GDM1 (cell line): ENCODE results near the gene FARS2.

ENCODE experiments used
- DNase-seq: peaks from one replicate; lab custom pipeline; 2025; lab: John Stamatoyannopoulos, UW

FARS2 gene

DNA sequence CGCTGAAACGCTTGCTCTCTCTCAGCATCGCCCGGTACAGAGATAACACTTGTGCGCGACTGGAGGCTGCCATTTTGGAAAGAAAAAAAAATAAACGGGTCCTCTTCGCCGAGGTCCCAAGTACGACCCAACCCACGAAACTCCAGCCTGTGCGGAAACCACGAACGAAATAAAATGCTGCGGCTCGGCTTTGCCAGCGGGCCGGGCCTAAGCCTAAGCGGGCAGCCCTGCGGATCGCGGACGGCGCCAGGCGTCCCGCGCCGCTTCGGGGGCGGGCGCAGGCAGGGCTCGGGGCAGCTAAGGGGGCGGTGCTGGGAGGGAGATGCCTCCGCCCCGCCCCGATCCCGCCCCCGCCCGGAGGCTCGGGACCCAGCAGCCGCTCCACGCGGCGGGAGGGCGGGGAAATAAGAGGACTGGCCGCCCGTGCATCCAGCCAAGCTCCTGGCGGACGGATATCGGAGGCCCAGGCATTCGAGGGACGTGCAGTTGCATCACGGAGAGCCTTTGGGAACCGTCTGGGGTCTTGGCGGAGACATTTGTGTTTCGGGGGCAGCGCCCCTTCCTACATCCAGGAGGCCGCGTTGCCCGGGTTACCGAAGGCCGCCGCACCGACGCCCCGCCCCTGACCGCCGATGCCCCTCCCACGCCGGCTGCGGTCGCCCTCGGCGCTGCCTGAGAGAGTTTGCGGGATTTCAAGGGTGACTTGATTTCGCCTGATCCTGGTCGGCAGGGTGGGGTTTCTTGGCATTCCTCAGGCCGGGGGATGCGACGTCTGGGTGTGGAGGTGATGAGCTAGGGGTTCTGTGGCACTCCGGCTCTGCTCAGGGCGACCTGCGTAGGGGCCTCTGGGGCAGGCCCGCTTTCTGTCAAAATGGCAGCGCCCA is at the start of gene FARS2, which contains the start of gene LYRM4:
TSS of gene FARS2 (plus strand) at position 853 of the 884 bp plus-strand sequence.
TSS of gene LYRM4 (minus strand) at position 290 of the 884 bp plus-strand sequence. CDS start at position 73, 217 bp downstream.
- DNase-seq: peak; percentile 87

DNA sequence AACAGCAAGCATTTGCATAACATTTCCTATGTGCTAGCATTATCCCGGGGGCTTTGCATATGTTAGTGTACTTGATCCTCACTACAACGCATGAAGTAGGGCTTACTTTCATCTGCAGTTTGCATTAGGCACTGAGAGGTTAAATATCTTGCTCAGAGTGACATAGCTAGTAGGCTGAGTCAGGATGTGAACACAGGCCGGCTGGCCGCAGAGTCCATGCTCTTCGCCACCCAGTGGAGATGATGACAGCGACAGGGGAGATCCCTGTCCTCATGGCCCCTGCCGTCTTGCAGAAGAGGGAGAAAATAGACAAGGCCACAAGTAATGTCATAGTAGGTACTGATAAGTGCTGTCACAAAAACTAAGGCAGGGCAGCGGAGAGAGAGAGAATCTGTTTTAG is 47.5 kb upstream of the FARS2 start:
- DNase-seq: no peak

DNA sequence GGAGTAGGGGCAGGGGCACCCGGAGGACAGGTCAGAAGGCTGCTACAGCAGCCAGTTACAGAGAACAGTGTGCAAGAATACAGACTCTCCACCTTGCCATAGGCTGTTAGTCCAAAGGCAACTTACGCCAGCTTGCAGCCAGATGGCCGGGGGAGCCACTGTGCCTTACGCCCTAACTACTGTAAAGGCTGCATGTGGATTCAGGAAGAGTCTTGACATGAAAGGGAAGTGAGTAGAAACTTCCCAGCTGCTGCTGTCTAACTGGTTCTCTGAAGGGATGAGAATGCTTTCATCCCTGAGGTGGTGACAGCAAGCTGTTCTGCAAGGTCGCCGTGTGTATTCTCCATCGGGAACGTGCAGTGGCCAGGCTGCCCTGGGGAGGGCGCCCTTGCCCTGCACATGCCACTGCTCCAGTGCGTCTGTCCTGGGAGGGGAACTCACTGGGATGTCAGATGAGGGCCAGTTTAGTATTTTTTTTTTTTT is 46.7 kb upstream of the FARS2 start:
- DNase-seq: peak; percentile 39

DNA sequence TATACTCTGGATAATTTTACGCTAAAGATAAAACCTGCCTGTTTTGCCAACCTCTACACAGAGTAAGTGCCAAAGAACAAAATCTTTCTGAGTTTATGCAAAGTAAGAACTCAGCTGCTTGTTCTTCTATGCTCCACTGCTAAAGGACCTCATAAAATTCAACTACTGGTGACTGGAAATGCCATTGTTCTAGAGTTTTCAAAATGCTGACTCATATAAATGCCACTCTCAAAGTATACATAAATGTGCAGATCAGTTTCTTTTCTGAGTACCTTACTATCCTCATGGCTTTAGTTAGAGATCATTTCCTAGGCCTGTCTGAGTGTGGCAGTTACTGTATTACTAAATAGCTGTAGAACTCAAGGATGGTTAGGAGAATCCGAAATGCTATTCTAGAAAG is 46.2 kb upstream of the FARS2 start:
- DNase-seq: no peak

DNA sequence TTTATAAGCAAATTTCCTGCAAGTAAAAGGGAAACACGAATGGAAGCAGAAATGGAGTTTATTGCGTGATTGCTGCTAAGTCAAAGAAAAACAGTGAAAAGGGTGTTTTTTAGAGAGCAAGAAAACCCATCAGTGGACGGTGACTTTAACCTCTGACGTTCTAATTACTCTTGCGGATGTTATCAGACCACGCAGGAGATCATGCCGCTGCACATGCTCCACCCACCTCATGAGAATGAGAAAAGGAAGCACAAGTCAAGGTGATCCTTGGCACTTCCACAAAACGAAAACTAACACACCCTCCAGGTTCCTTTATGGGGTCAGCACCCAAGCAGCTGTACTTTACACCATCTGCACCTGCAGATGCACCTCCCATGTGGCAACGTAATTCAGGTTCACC is 45.5 kb upstream of the FARS2 start:
- DNase-seq: no peak

DNA sequence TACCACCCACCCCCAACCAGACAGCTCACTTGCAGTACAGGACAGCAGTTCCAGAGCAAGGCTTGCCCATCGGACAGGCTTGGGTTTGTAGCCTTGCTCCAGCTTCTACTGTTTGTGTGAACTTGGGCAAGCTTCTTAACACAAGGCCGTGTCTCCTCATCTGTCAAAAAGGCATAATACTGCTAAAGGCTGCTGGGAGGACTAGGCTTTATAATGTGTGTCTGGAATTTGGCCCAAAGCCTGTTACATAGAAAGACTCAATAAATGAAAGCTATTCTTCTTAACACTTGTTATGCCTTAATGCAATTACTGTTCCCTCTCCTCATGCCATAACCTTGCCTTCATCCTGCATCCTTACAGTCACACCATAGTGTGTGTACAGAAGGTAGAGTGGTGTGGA is 44.0 kb upstream of the FARS2 start:
- DNase-seq: no peak

DNA sequence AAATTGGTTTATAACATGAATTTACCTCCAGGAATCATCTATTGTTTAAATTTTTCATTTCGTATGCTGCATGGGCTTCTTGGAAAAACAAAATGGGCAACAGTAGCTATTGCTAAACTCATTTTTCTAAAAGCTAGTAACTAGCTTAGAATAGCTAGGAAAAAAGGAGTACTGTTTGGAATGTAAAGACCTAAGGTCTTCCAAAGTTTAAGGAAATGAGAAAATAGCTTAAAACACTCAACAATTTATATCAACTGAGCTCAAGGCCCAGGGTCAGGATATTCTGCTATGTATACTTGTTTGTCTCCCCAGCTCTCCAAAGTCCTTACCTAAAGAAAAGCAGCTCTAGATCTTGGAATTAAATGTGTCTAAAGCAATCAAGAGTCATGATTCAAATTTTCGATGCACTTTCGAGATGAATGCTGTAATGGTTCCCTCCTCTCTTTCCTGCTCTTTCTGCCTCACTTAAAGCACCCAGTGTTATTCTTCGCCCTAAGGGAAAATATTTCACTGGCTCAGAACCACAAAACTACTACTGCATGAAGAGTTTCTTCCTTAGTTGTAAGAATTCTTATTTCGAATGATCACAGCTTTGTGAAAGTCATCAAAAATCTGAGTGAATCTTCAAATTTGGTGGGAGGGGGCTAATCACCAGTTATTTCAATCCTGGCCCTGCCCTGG is 42.2 kb upstream of the FARS2 start:
- no peak for DNase-seq

DNA sequence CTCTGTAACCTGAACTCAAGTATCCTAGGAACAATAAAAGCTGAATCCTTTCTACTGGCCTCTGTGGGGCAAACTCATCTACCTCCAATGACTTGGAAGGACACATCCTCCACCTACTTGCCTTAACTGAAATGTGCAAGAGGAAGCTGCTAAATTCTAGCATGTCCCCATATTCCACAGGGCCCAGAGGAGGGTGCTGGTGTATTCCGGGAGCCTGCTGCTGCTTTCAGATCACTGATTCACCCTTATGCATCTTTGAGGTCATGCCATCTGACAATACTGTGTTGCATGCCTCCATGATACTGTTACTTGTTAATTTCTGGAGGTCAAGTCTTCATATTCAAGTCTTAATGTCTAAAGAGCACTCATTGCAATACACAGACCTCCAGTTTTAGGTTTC is 40.9 kb upstream of the FARS2 start:
- no peak for DNase-seq

DNA sequence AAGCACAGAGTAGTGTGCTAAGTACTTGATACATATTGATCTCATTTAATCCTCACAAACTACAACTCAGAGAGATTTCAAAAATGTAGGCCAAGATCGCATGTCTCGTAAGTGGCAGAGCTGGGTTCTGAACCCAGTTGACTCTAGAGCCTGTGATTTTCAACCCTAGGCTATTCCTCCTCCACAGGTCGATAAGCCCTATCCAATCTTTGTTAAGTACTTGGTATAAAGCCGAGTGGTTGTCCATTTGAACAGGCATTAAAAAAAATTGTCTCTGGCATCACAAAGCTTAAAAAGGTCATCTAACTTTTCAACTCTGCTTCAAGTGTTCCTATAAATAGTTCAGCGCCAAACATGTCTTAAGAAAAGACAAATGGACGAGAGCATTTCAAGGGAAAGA is 38.0 kb upstream of the FARS2 start:
- no peak for DNase-seq

DNA sequence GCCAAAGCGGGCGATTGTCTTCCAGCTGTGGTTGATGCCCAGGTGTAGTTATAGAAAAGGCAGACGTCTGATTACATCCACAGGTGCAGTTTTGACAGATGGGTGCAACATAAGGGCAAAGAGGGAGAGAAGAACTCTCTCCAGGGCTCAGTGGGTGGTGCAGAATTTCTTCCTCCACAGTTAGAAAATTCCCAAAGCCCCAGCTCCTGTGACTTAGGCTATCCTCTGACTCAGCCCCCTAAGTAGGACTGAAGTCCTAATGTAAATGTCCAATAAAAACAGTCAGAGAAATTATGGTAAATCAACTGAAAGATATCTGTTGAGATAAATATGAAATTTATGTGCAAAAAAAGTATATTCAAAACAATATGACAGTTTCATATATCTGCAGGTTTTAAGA is 32.0 kb upstream of the FARS2 start:
- no peak for DNase-seq

DNA sequence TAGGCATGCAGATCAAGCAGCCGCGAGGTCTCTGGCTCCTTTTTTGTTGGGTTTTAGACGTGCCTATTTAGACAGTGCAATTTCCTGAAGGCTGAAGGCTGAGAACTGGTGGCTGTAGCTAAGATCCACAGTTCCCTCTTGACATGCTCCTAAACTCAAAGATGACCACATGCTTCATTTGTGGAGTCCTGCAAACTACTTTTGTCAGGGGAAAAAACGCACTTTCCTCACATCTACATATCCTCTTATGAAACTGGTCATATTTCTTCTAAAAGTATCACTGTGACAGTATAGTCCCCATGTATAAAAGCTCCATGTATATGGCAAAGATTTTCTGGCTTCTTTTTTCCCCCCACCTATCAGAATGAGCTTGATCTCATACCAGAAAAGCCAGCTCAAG is 31.2 kb upstream of the FARS2 start:
- DNase-seq: no peak

DNA sequence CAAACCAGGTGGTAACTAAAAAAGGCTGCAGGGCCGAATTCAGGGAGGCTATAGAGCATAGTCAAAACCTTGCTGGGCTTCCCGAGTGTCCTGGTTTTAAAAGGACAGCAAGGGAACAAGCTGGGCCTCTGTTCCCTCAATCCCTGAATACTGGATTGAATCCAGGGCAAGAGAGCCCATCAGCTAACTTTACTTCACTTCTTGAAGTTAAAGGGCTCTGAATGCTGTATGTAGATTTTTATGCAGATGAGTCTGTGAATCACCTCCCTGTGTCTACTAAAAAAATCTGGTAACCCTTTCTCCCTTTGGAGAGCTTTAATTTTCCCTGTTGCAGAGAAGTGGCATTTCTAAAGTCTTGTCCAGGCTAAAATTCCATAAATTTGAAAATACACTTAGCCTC is 30.0 kb upstream of the FARS2 start:
- no peak for DNase-seq

DNA sequence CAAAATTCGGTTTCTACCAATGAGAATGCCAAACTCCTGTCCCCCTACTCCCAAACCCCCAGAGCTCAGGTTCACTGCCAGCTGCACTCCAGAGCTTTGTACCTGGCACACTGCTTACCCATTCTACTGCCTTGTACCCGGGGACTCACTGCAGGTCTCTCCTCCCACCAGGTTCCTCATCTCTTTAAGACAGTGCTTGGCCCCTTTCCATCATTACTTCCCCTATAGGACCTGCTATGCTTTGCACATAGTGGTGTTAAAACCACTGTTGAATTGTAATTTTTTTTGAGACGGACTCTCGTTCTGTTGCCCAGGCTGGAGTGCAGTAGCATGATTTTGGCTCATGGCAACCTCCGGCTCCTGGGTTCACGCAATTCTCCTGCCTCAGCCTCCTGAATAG is 26.4 kb upstream of the FARS2 start:
- DNase-seq: no peak

DNA sequence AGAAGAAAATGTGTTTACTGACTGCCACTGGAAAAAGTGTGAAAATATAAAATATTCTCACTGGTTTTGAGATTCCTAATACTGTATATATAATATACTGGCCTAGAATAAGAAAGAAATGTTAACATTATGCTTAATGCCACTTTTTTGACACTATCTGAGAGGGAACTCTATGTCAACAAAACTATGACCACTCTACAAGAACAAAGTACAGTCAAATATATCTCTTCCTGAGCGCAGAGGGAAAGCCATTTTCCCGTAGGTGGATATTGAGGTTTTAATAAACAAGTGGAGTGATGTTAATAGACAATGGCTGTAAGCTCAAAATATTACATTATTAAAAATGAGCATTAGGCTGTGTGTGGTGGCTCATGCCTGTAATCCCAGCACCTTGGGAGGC is 25.5 kb upstream of the FARS2 start:
- DNase-seq: no peak

DNA sequence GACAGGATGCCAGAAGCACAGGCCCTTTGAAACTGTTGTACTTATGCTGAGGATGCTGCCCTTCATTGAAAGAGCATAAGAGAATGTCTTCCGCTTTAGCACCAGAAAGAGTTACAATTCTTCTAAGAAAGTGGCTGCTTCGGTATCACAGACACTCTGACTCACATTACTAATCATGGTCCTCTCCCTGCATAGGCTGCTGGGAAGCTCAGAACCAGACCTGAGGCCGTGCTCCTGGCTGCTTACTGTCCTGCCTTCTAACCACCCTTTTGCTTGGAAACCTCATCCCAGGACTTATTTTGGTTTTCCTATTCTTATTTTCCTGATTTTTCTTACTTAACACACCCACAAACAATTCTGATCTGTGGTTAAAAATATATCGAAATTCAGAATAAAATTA is 23.5 kb upstream of the FARS2 start:
- no peak for DNase-seq

DNA sequence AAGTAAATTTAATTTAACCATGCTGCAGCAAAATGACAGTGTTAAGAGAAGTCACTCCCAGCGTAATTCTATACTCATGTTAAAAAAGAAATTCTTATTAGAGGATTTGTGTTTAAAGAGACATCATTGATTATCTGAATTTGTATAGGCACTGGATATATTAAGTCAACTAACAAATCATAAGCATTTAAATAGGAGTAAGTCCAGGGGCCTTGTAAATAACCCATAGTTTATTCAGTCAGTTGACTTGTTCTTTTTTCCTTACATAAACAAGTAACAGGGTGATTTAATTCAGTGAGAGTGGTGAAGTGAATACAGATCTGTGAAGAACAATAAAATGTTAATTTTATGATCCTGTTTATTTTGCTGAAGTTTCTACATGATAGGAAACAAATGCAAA is 23.0 kb upstream of the FARS2 start:
- no peak for DNase-seq

DNA sequence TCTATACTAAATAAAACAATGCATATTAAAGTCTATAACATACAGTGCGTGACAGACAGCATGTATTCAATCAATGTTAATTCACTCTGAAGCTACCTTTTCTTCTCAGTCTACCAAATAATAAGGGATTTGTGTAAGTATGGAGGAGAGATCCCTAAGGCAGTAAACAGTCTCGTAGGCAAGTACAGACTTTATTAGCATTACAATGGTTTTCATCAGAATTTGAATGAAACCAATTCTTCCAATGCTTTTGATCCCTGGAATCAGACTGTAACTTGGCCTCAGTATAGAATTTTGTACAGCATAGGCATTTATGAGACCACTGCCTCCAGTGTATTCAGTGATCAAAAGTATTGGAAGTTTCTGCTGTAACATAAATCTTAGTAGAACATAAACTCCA is 20.1 kb upstream of the FARS2 start:
- DNase-seq: no peak

DNA sequence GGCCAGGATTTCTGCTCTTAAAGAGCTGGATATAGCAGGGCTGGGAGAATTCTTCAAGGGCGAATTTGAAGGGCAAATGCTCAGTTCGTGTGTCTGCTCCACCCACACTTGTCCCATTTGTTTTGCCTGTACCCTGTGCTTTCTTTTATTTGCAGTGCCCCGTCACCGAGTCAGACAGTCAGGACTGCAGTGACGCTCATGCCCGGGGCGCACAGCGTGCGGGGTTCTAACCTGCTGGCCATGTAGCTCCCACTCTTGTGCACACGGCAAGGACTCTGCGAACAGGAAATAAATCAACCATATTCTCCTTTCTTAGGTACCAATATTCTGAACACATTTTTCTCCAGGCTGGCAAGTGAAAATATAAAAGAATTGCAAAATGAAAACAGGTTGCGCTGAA is 18.2 kb upstream of the FARS2 start:
- no peak for DNase-seq

DNA sequence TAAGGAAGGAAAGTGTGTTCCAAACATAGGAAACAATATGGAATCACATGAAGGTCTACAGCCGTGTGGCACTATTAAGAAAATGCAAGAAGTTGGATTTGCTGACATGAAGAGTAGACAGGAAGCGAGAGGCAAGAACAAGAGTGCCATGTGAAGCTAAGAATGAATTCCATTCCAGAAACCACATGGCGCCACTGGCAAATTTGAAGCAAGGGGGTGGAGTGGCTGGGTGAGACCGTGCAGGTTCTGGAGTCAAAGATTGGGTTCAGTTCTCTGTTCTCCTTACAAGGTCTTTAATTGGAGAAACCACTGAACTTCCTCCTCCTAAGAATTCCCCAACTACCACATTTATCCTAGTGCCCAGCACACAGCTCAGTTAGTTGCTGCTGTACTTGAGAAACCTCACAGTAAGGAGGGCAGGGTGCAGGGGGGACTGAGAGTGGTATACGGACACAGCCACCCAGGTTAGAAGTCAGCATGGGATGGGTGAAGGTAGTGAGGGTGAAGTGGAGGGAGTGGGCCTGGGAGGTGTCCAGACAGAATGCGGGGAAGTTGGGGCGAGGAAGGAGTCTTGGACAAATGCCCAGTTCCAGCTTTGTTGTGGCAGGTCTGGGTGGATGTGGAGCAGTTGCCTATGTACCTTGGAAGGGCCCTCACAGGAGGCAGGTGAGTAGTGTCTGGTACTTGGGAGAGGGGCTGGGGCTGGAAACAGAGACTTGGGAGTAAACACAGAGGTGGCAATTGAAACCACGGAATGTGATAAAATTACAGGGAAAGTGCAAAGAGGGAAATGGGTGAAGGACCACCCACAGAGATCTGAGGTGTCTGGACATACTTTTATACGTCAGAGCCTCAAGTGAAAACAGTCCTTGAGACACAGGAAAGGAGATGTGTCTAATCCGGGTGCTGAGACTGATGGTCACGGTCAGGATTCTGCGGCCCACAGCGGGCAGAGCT is 14.9 kb upstream of the FARS2 start:
- DNase-seq: no peak

DNA sequence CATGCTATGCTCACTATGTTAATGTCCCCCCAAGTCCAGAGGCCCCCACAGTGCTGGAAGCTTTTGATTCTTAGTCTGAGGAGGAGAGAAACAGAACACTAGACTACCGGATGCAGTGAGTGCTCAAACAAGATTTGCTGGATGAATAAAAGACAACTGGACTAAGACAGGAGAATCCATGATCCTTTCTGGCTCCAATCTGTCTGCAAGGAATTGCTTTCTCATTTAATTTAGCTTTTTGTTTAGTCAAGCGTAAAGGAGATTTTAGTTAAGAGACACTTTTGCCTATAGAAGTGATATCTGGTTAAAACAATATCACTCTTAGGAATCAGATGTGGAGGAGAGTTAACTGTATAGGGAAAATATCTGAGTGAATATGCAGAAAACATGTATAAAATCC is 14.1 kb upstream of the FARS2 start:
- DNase-seq: no peak

DNA sequence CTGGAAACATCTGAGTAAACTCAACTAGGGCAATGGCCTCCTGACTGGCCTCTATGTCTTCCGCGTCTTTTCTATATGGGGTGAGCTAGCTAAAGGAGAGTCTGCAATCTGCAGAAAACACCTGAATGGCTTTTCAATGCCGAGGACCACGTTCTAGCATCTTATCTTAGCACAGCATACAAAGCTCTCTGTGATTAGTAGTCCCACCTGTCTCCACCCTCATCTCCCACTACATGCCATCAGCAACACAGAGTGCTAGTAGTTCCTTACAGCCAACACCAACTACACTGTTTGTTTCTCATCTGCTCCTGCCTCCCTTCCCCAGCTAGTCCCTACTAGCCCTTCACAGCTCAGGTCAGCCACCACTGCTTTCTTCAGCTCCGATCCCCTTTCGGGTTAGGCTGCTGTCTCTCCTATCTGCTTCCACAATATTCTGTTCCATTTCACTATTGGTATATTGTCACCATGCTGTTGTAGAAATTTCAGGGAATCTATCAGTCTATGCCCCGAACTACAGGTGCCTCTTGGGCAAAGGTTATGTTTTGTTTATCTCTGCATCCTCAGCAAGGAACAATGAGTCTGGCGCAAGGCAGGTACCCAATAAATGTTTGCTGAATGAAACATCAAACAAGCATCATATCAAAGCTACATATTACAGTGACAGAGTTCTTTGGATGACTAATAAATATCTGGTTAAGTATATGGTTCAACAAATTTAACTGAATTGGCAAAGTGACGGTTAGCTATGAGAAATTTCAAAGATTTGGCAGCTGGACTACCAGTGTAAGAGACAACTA is 12.8 kb upstream of the FARS2 start:
- no peak for DNase-seq
